ENCODE measurements around the gene CAV1. TPM values are rescaled to one million over a fixed set of nuclear protein-coding genes. Genes with fewer than 3 reads are reported as not detected.

Gene CAV1
- total RNA-seq, 2 donors from 2014 or later, result 1.2 TPM; not detected in 1

DNA sequence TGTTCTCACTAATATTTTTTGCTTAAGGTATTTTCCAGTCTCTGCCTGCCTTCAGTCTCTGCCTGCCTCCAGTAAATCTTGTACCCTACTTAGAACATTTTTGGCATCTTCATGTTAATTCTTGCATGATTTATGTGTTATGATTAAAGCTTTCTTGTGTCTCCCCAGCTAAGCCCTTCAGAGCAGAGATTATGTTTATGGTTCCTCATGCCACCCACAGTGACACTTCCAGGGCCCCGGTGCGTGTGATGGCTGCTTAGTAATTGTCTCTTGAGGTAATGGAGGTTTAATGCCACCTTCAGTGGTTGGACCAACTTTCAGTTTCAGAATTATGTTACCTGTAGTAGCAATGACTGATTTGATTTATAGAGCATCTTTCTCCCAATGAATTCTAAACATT lies 76.6 kb downstream of the CAV1 start:
- Mint-ChIP-seq H3K27ac (peak overlapping the region; percentile 61), H3K36me3 (ENCODE audit: low read depth) (no peaks in the 10 kb centered on the region), H3K9me3 (no peaks in the 10 kb centered on the region), H3K27me3 (peaks cover 16% of the 10 kb centered on the region), H3K4me1 (peaks cover 10% of the 10 kb centered on the region), H3K4me3 (no peak overlapping the region)
- peak; percentile 97 for ATAC-seq (replicated peaks)

DNA sequence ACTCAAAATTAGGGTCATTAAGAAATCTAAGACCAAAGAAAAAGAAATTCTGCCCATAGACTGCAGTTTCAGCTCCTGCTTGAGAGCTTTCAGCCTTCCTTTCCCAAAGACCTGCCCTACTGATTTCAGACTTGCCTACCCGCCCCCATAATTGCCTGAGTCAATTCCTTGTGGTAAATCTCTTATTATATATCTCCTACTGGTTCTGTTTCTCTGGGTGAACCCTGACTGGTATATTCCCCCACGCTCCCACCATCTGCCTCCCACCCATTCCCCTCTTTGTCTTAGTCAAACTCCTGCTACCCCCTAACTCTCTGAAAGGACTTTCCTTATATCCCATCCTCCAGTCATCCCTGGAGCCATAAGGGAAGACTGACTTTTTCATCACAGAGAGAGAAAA lies 82.5 kb downstream of the CAV1 start:
- Mint-ChIP-seq H3K27me3 (peaks cover 26% of the 10 kb centered on the region), H3K4me1 (no peaks in the 10 kb centered on the region), H3K27ac (no peak overlapping the region), H3K4me3 (no peak overlapping the region), H3K36me3 (ENCODE audit: low read depth) (no peaks in the 10 kb centered on the region), H3K9me3 (no peaks in the 10 kb centered on the region)
- no peak for ATAC-seq (replicated peaks)

DNA sequence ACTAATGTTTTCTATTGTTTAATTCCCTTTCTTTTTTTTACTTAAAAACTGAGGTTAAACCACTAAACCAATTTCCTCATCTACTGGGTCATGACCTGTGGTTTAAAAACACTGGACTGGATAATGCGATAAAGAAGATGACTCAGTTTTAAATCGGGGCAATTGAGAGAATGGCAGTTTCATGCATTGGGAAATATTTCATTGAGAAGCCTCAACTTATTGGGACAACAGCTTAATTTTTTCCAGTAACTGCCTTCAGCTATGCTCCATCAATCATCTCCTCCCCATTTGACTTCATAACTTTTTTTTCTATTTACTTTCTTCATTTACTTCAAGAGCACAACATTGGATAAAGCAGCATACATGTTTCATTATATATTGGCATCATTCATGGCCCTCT lies 85.4 kb downstream of the CAV1 start:
- no peaks in the 10 kb centered on the region for H3K4me1 Mint-ChIP-seq
- H3K4me3 Mint-ChIP-seq, result no peak overlapping the region
- ATAC-seq (replicated peaks), result no peak
- H3K9me3 Mint-ChIP-seq, result no peaks in the 10 kb centered on the region
- peaks cover 30% of the 10 kb centered on the region for H3K27me3 Mint-ChIP-seq
- no peak overlapping the region for H3K27ac Mint-ChIP-seq
- no peaks in the 10 kb centered on the region for H3K36me3 Mint-ChIP-seq (ENCODE audit: low read depth)

DNA sequence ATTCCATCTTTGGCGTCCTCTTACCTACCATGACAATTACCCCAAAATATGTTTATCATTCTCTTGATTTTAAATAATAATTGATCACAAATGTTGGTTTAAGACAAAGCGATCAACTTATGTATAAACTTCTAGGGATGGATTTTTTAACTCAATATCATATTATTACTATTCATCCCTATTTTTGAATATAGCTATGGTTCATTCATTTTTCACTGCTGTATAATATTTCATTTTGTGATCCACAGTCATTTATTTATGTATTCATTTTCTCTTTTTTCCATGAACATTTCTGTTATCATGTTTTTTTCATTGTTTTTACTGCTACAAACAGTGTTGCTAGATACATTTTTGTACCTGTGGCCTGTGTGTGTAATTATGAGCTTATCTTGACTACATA lies 85.9 kb downstream of the CAV1 start:
- Mint-ChIP-seq H3K4me3 (no peak overlapping the region), H3K27ac (no peak overlapping the region), H3K9me3 (no peaks in the 10 kb centered on the region), H3K36me3 (ENCODE audit: low read depth) (no peaks in the 10 kb centered on the region), H3K27me3 (peaks cover 30% of the 10 kb centered on the region), H3K4me1 (no peaks in the 10 kb centered on the region)
- ATAC-seq (replicated peaks), result no peak

Other genes starting within 250 kb of the CAV1 start
- gene CAV2, start 25.3 kb upstream of the CAV1 start, total RNA-seq, result under 1 TPM in 1 of 2 donors, not detected in 1; 0.42 TPM
- 1 to 10 TPM in 1 of 2 donors, under 1 TPM in 1; 0.08 to 1.6 TPM for gene MET, start 147.2 kb downstream of the CAV1 start, total RNA-seq

Measured in activated T-helper 17 cell treated with anti-CD3 and anti-CD28 coated beads, Interleukin-2, amount 50 U/mL, for 72 hours (primary cell).